ENCODE results near the gene KLHL22. TPM values are rescaled to one million over a fixed set of nuclear protein-coding genes. Genes with fewer than 3 reads are reported as not detected.

The KLHL22 gene
- total RNA-seq, 4 donors from 2014 or later: 12.4 to 49.8 (median 42.4) TPM

GRCh38 chr22:20440637-20441591, 54.7 kb downstream of the KLHL22 start:
- TF ChIP-seq CTCF (IDR thresholded peaks at IDR 0.05; ENCODE audit: low read depth): no peak

GRCh38 chr22:20439928-20440575, 55.5 kb downstream of the KLHL22 start:
- no peak for TF ChIP-seq CTCF (IDR thresholded peaks at IDR 0.05; ENCODE audit: low read depth)

- no peak for TF ChIP-seq CTCF (IDR thresholded peaks at IDR 0.05; ENCODE audit: low read depth)
These were observed 56.1 kb downstream of the KLHL22 start for GRCh38 chr22:20439556-20439927.

GRCh38 chr22:20438678-20439492, 56.7 kb downstream of the KLHL22 start:
- no peak for TF ChIP-seq CTCF (IDR thresholded peaks at IDR 0.05; ENCODE audit: low read depth)

GRCh38 chr22:20438427-20438677, 57.2 kb downstream of the KLHL22 start:
- TF ChIP-seq CTCF (IDR thresholded peaks at IDR 0.05; ENCODE audit: low read depth): no peak

- TF ChIP-seq CTCF (IDR thresholded peaks at IDR 0.05; ENCODE audit: low read depth): no peak
These were observed 57.8 kb downstream of the KLHL22 start, which contains the start of gene SCARF2 for GRCh38 chr22:20437613-20438426. Gene SCARF2 (minus strand): TSS chr22:20437825. CDS start chr22:20437754, 71 bp downstream.

All from subcutaneous adipose tissue (tissue), 4 donors.